GM12878 (cell line): Measurements from ENCODE around the gene CLCN2. TPM values are rescaled to one million over a fixed set of nuclear protein-coding genes. Genes with fewer than 3 reads are reported as not detected.

ENCODE experiments used
- ATAC-seq: fragments of 200-7000 bp; cut with Tn5 transposase; 3 replicates; pipeline ENCODE4 v1.9.1; 2020; ENCODE audit warnings: mild to moderate bottlenecking, moderate library complexity
- BruUV-seq: library from RNA; stranded (reverse); fragments of 400-500 nt; replicated peaks from 2 replicates; lab custom pipeline; 2021; lab: Mats Ljungman, UMichigan
- CTCF ChIA-PET: fragments of 300-600 bp; sonication (Branson Sonifier 250); formaldehyde crosslinking; extraction: SDS; loops from one replicate; lab custom pipeline; 2021; ENCODE audit warnings: inconsistent platforms; lab: Yijun Ruan, JAX
- POLR2A ChIA-PET: fragments of 350-600 bp; formaldehyde crosslinking; extraction: SDS; loops from one replicate; lab custom pipeline; 2021; ENCODE audit warnings: inconsistent platforms; lab: Charles Lee
- RAD21 ChIA-PET: fragments of 300-600 bp; sonication (Branson Sonifier 250); formaldehyde crosslinking; loops from one replicate; lab custom pipeline; 2023; ENCODE audit warnings: antibody characterized with exemption; ENCODE audit not compliant: unreplicated experiment; lab: Charles Lee
- SMC1A ChIA-PET: fragments of 300-600 bp; sonication (Branson Sonifier 250); formaldehyde crosslinking; loops from one replicate; lab custom pipeline; 2023; ENCODE audit not compliant: unreplicated experiment, uncharacterized antibody; lab: Charles Lee
- DNase-seq: peaks from one replicate; pipeline ENCODE4 v3.0.0-alpha.2; 2011; ENCODE audit warnings: low read depth, low spot score
- FAIRE-seq: peaks from 3 replicates; lab custom pipeline; 2011; peaks lifted over from hg19 to GRCh38; lab: Jason Lieb, UNC
- H2AFZ ChIP-seq: 2 replicates; pipeline ENCODE4 v1.6.0; 2011; ENCODE audit warnings: low read depth, low read length, control low read depth; ENCODE audit not compliant: control insufficient read depth
- H3K27ac ChIP-seq: 2 replicates; pipeline ENCODE4 v1.5.1; 2011; ENCODE audit warnings: control low read depth; ENCODE audit not compliant: control insufficient read depth, insufficient read depth
- H3K27me3 ChIP-seq, 2 experiments: replicated peaks in 1 of 2; 2 replicates each; pipeline versions ENCODE4 v1.6.0 to v1.6.1; 2011; ENCODE audit warnings: low read length in 1 of 2; ENCODE audit not compliant: control insufficient read depth in 2 of 2, insufficient read depth in 2 of 2
- H3K36me3 ChIP-seq, 2 experiments: 2 replicates each; pipeline ENCODE4 v1.5.1; 2011; ENCODE audit warnings: low read length in 1 of 2; ENCODE audit not compliant: control insufficient read depth in 2 of 2, insufficient read depth in 2 of 2
- H3K4me1 ChIP-seq: 2 replicates; pipeline ENCODE4 v1.6.1; 2011; ENCODE audit warnings: mild to moderate bottlenecking, low read length, moderate library complexity, mixed read lengths; ENCODE audit not compliant: control insufficient read depth, insufficient read depth
- H3K4me2 ChIP-seq: 2 replicates; pipeline ENCODE4 v1.6.0; 2011; ENCODE audit warnings: control low read depth; ENCODE audit not compliant: control insufficient read depth, insufficient read depth
- H3K4me3 ChIP-seq: fragments of 200-600 bp; sonication (generic); 2 replicates; pipeline ENCODE4 v1.5.1; 2016
- H3K79me2 ChIP-seq: 2 replicates; pipeline ENCODE4 v1.6.0; 2011; ENCODE audit warnings: low read length; ENCODE audit not compliant: control insufficient read depth, insufficient read depth
- H3K9ac ChIP-seq: 2 replicates; pipeline ENCODE4 v1.8.0; 2011; ENCODE audit warnings: low read length, control low read depth, mixed read lengths; ENCODE audit not compliant: control insufficient read depth, insufficient read depth
- H3K9me3 ChIP-seq: replicated peaks from 3 replicates; pipeline ENCODE4 v1.5.1; 2011; ENCODE audit warnings: mild to moderate bottlenecking, low read length; ENCODE audit not compliant: control insufficient read depth, insufficient read depth
- H4K20me1 ChIP-seq: 2 replicates; pipeline ENCODE4 v1.6.0; 2011; ENCODE audit not compliant: control insufficient read depth, insufficient read depth
- CREB1 ChIP-seq: IDR thresholded peaks from 2 replicates; pipeline ENCODE4 v1.6.1; 2012; ENCODE audit warnings: low read depth, mild to moderate bottlenecking, inconsistent platforms
- HDAC6 ChIP-seq: fragments of 200-600 bp; sonication (generic); IDR thresholded peaks from one replicate; pipeline ENCODE4 v1.8.0; 2017; ENCODE audit warnings: antibody characterized with exemption; ENCODE audit not compliant: unreplicated experiment
- SPI1 ChIP-seq: IDR thresholded peaks from 2 replicates; pipeline ENCODE4 v1.6.1; 2011; ENCODE audit warnings: low read depth, mild to moderate bottlenecking, low read length, moderate library complexity, borderline replicate concordance; ENCODE audit not compliant: insufficient read depth
- YY1 ChIP-seq: IDR thresholded peaks from 2 replicates; pipeline ENCODE4 v1.6.1; 2011; ENCODE audit warnings: low read depth, mild to moderate bottlenecking, low read length
- ZBTB11 ChIP-seq: fragments of 450-650 bp; formaldehyde crosslinking; IDR thresholded peaks from 2 replicates; pipeline ENCODE4 v1.5.0; 2022; ENCODE audit warnings: mild to moderate bottlenecking, missing genetic modification characterization
- ZNF592 ChIP-seq: fragments of 450-650 bp; IDR thresholded peaks from 2 replicates; pipeline ENCODE4 v1.6.1; 2017; ENCODE audit warnings: mild to moderate bottlenecking, moderate library complexity
- ZZZ3 ChIP-seq: IDR thresholded peaks from 2 replicates; pipeline ENCODE4 v1.6.1; 2011; ENCODE audit warnings: low read depth; ENCODE audit not compliant: control insufficient read depth, insufficient read length
- WGBS: methylation state at CpG from one replicate; pipeline ENCODE4 v1.1.6; 2016; ENCODE audit warnings: low lambda C conversion rate; ENCODE audit not compliant: insufficient replicate concordance, insufficient coverage; ENCODE audit errors: missing lambda C conversion rate; 5-methylcytosine and 5-hydroxymethylcytosine counted together
- in situ Hi-C: fragments of 300-500 bp; cut with MboI; formaldehyde crosslinking; loops from 9 replicates; pipeline ENCODE4 v1.14.3; 2018; ENCODE audit warnings: mixed read lengths
- intact Hi-C: fragments of 100-400 bp; cut with micrococcal nuclease; formaldehyde crosslinking; loops from one replicate; pipeline ENCODE4 v1.14.2; 2022; ENCODE audit not compliant: unreplicated experiment
- polyA plus RNA-seq, 11 experiments: library from polyadenylated mRNA; depleted of rRNA in 4 of 11; unstranded in 6 of 11; stranded (reverse) in 5 of 11; fragments of >200 nt; fragmentation: Nextera tagmentation in 4 of 11; fragmentation: Illumina TruSeq in 1 of 11; extraction: Ambion mirVana in 4 of 11; extraction: Trizol in 1 of 11; gene quantifications; 1 replicate in 1 of 11; 2 replicates in 10 of 11; pipeline versions ENCODE4 v1.2.1 to v1.2.3, GENCODE V29; 2011 to 2016; ENCODE audit warnings: inconsistent platforms in 2 of 11, missing spikeins in 2 of 11, low read depth in 1 of 11
- total RNA-seq, 4 experiments: library from RNA; depleted of rRNA in 3 of 4; stranded (reverse); fragments of >200 nt in 3 of 4; fragmentation: Illumina TruSeq in 1 of 4; extraction: Trizol in 1 of 4; gene quantifications; 2 replicates each; pipeline versions ENCODE4 v1.2.1 to v1.2.3, GENCODE V29; 2013 to 2021

Gene CLCN2
- total and polyA plus RNA-seq, 10 of the 15 experiments (the other 5 are each of a cell fraction or from before 2014, with no cell fraction given): 0.13 to 2.6 (median 0.85) TPM; not detected in 1

DNA sequence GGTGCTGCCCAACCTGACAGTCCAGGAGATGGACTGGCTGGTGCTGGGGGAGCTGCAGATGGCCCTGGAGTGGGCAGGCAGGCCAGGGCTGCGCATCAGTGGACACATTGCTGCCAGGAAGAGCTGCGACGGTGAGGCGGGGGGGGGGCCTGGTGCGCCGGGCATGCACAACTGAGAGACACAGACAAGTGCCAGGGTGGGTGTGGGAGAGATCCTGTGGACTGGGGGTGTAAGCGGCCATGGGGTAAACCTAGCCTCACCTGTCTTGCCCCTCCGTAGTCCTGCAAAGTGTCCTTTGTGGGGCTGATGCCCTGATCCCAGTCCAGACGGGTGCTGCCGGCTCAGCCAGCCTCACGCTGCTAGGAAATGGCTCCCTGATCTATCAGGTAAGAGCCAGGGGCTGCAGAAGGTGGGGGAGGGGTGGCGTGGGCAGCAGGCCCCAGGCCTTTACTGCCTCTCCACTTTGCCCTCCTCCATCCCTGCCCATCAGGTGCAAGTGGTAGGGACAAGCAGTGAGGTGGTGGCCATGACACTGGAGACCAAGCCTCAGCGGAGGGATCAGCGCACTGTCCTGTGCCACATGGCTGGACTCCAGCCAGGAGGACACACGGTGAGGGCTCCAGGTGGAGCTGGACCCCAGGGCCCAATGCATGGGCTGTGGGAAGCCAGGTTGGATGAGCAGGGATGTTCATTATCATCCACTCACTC lies 21.8 kb upstream of the CLCN2 start:
- ATAC-seq (no peak), FAIRE-seq (no peak)
- intact Hi-C loops: no loop called here
- no TSS peak for BruUV-seq
- H2AFZ ChIP-seq: no peak overlapping the region
- H3K4me3 ChIP-seq: no peak overlapping the region
- H3K9me3 ChIP-seq: no peaks in the 10 kb centered on the region
- no peak overlapping the region for H3K4me2 ChIP-seq
- H4K20me1 ChIP-seq: no peaks in the 10 kb centered on the region
- POLR2A ChIA-PET: no interaction called here
- RAD21 ChIA-PET: no interaction called here
- no peaks in the 10 kb centered on the region for H3K4me1 ChIP-seq
- in situ Hi-C loops: no loop called here
- CTCF ChIA-PET: no interaction called here
- no peaks in the 10 kb centered on the region for H3K36me3 ChIP-seq
- WGBS: 33% methylated on average over 15 of the region's 15 CpGs
- TF ChIP-seq SPI1 (no peak), HDAC6 (no peak), CREB1 (no peak), YY1 (no peak), ZZZ3 (no peak)
- TF ChIP-seq, all 136 proteins: peak for 0
- no peak overlapping the region for H3K9ac ChIP-seq
- SMC1A ChIA-PET: interaction anchor here (1.1 kb wide), 1 partner anchor 12 kb away, joined by 3 read pairs; no protein-coding TSS in a partner anchor
- H3K27me3 ChIP-seq: peaks cover 15 to 17% of the 10 kb centered on the region in 2 experiments
- DNase-seq: no peak
- no peak overlapping the region for H3K27ac ChIP-seq
- H3K79me2 ChIP-seq: no peaks in the 10 kb centered on the region

GRCh38 chr3:184382326-184383032 lies 21.1 kb upstream of the CLCN2 start:
- no TSS peak for BruUV-seq
- ATAC-seq (no peak), DNase-seq (no peak), FAIRE-seq (no peak)
- no peak overlapping the region for H3K4me2 ChIP-seq
- H3K9ac ChIP-seq: no peak overlapping the region
- in situ Hi-C loops (no loop called here), intact Hi-C loops (no loop called here)
- H3K4me3 ChIP-seq: no peak overlapping the region
- H3K36me3 ChIP-seq: no peaks in the 10 kb centered on the region
- CTCF ChIA-PET: no interaction called here
- no peaks in the 10 kb centered on the region for H3K4me1 ChIP-seq
- RAD21 ChIA-PET: no interaction called here
- no peaks in the 10 kb centered on the region for H3K79me2 ChIP-seq
- H3K27me3 ChIP-seq: peaks cover 17 to 18% of the 10 kb centered on the region in 2 experiments
- WGBS: 25% methylated on average over 16 of the region's 16 CpGs
- H2AFZ ChIP-seq: no peak overlapping the region
- H4K20me1 ChIP-seq: no peaks in the 10 kb centered on the region
- H3K9me3 ChIP-seq: no peaks in the 10 kb centered on the region
- POLR2A ChIA-PET: no interaction called here
- SMC1A ChIA-PET: no interaction called here
- H3K27ac ChIP-seq: no peak overlapping the region
- TF ChIP-seq ZNF592 (no peak), ZBTB11 (CRISPR knock-in tag) (no peak)
